GM18870 (cell line): ENCODE results near the gene RASL10B.

Experiments
- ATAC-seq: cut with Tn5 transposase; IDR thresholded peaks from one replicate; pipeline ENCODE4 v1.9.1; 2021; ENCODE audit warnings: moderate library complexity; ENCODE audit not compliant: unreplicated experiment

RASL10B gene

GRCh38 chr17:35763767-35764122, 32.3 kb downstream of the RASL10B start:
- ATAC-seq: no peak

- no peak for ATAC-seq
Measured at GRCh38 chr17:35764123-35764991, 32.9 kb downstream of the RASL10B start.

- no peak for ATAC-seq
Measured at GRCh38 chr17:35765086-35765710, 33.8 kb downstream of the RASL10B start.

GRCh38 chr17:35765756-35766488, 34.5 kb downstream of the RASL10B start:
- no peak for ATAC-seq

GRCh38 chr17:35766489-35766877, 35.0 kb downstream of the RASL10B start:
- ATAC-seq: no peak

GRCh38 chr17:35766903-35767510, 35.6 kb downstream of the RASL10B start:
- no peak for ATAC-seq

GRCh38 chr17:35768797-35769196, 37.4 kb downstream of the RASL10B start:
- ATAC-seq: no peak

- no peak for ATAC-seq
Measured at GRCh38 chr17:35769895-35770486, 38.6 kb downstream of the RASL10B start.

GRCh38 chr17:35773129-35773528, 41.7 kb downstream of the RASL10B start:
- no peak for ATAC-seq

- ATAC-seq: no peak
Measured at GRCh38 chr17:35773679-35774425, 42.4 kb downstream of the RASL10B start.

- no peak for ATAC-seq
Measured at GRCh38 chr17:35774499-35774898, 43.1 kb downstream of the RASL10B start.

- ATAC-seq: no peak
Measured at GRCh38 chr17:35775039-35775438, 43.6 kb downstream of the RASL10B start.

- ATAC-seq: no peak
Measured at GRCh38 chr17:35775583-35775982, 44.1 kb downstream of the RASL10B start.

GRCh38 chr17:35778641-35779196, 47.3 kb downstream of the RASL10B start:
- no peak for ATAC-seq

- ATAC-seq: no peak
Measured at GRCh38 chr17:35780950-35781349, 49.5 kb downstream of the RASL10B start.

- no peak for ATAC-seq
Measured at GRCh38 chr17:35784895-35785294, 53.5 kb downstream of the RASL10B start.

- ATAC-seq: no peak
Measured at GRCh38 chr17:35786941-35787432, 55.5 kb downstream of the RASL10B start.

GRCh38 chr17:35788477-35789368, 57.3 kb downstream of the RASL10B start:
- no peak for ATAC-seq

- ATAC-seq: no peak
Measured at GRCh38 chr17:35790841-35791240, 59.4 kb downstream of the RASL10B start.
